GM12878 (cell line): ENCODE results near the gene FGF11. TPM values are rescaled to one million over a fixed set of nuclear protein-coding genes. Genes with fewer than 3 reads are reported as not detected.

Experiments used
- BCL11A ChIP-seq: IDR thresholded peaks from 2 replicates; pipeline ENCODE4 v1.6.1; 2011; ENCODE audit warnings: low read depth, low read length
- BCL3 ChIP-seq: IDR thresholded peaks from 2 replicates; pipeline ENCODE4 v1.6.1; 2011; ENCODE audit warnings: borderline replicate concordance, low read depth, mild to moderate bottlenecking, moderate library complexity, low read length; ENCODE audit not compliant: insufficient read depth, poor library complexity, severe bottlenecking
- CBX5 ChIP-seq: sonication (generic); IDR thresholded peaks from 2 replicates; pipeline ENCODE4 v1.6.1; 2016; ENCODE audit warnings: low read depth, moderate library complexity, mild to moderate bottlenecking, inconsistent platforms
- CREM ChIP-seq: IDR thresholded peaks from 2 replicates; pipeline ENCODE4 v1.6.1; 2014; ENCODE audit warnings: antibody characterized with exemption, low read depth
- CUX1 ChIP-seq: IDR thresholded peaks from 2 replicates; pipeline ENCODE4 v1.6.1; 2012; ENCODE audit warnings: improper control_type of control experiment, low read depth, low read length; ENCODE audit not compliant: insufficient replicate concordance
- ESRRA ChIP-seq: IDR thresholded peaks from 2 replicates; pipeline ENCODE4 v1.6.1; 2012; ENCODE audit warnings: mild to moderate bottlenecking, low read length, improper control_type of control experiment
- EZH2 ChIP-seq: IDR thresholded peaks from 2 replicates; pipeline ENCODE4 v1.6.1; 2012; ENCODE audit warnings: low read depth, mild to moderate bottlenecking, control low read depth, inconsistent platforms, low read length, borderline replicate concordance; ENCODE audit not compliant: control insufficient read depth
- FOXK2 ChIP-seq: fragments of 450-650 bp; IDR thresholded peaks from 2 replicates; pipeline ENCODE4 v1.6.1; 2017; ENCODE audit warnings: mild to moderate bottlenecking, moderate library complexity
- HCFC1 ChIP-seq: fragments of 150-350 bp; IDR thresholded peaks from 2 replicates; pipeline ENCODE4 v1.6.1; 2014; ENCODE audit warnings: low read length
- HDAC6 ChIP-seq: fragments of 200-600 bp; sonication (generic); IDR thresholded peaks from one replicate; pipeline ENCODE4 v1.8.0; 2017; ENCODE audit warnings: antibody characterized with exemption; ENCODE audit not compliant: unreplicated experiment
- KLF5 ChIP-seq: fragments of 450-650 bp; IDR thresholded peaks from 2 replicates; pipeline ENCODE4 v1.6.1; 2014; ENCODE audit warnings: mild to moderate bottlenecking; ENCODE audit not compliant: partially characterized antibody
- MEF2A ChIP-seq: IDR thresholded peaks from 2 replicates; pipeline ENCODE4 v1.6.1; 2011; ENCODE audit warnings: low read depth, mild to moderate bottlenecking, low read length, moderate library complexity; ENCODE audit not compliant: insufficient read depth
- MLLT1 ChIP-seq: fragments of 450-650 bp; IDR thresholded peaks from 2 replicates; pipeline ENCODE4 v1.6.1; 2016; ENCODE audit warnings: mild to moderate bottlenecking
- NFYA ChIP-seq: IDR thresholded peaks from 2 replicates; pipeline ENCODE4 v1.6.1; 2011; ENCODE audit warnings: low read depth, mild to moderate bottlenecking, low read length, improper control_type of control experiment, borderline replicate concordance
- NRF1 ChIP-seq: conservative IDR thresholded peaks from 2 replicates; pipeline ENCODE4 v1.6.1; 2011; ENCODE audit warnings: mild to moderate bottlenecking, low read depth, low read length, improper control_type of control experiment
- PML ChIP-seq: IDR thresholded peaks from 2 replicates; pipeline ENCODE4 v1.6.1; 2012; ENCODE audit warnings: low read length, inconsistent platforms
- RUNX3 ChIP-seq: IDR thresholded peaks from 2 replicates; pipeline ENCODE4 v1.6.1; 2012; ENCODE audit warnings: low read length, inconsistent platforms
- SMARCA5 ChIP-seq: fragments of 450-650 bp; IDR thresholded peaks from 2 replicates; pipeline ENCODE4 v1.6.1; 2017; ENCODE audit warnings: mild to moderate bottlenecking
- STAT3 ChIP-seq: IDR thresholded peaks from 2 replicates; pipeline ENCODE4 v1.6.1; 2011; ENCODE audit warnings: low read depth, low read length, improper control_type of control experiment
- USF2 ChIP-seq: IDR thresholded peaks from 2 replicates; pipeline ENCODE4 v1.6.1; 2011; ENCODE audit warnings: low read depth, low read length, improper control_type of control experiment, borderline replicate concordance
- ZSCAN29 ChIP-seq: fragments of 450-650 bp; IDR thresholded peaks from 2 replicates; pipeline ENCODE4 v1.6.1; 2017; ENCODE audit warnings: mild to moderate bottlenecking, moderate library complexity
- polyA plus RNA-seq, 11 experiments: library from polyadenylated mRNA; depleted of rRNA in 4 of 11; unstranded in 6 of 11; stranded (reverse) in 5 of 11; fragments of >200 nt; fragmentation: Nextera tagmentation in 4 of 11; fragmentation: Illumina TruSeq in 1 of 11; extraction: Ambion mirVana in 4 of 11; extraction: Trizol in 1 of 11; gene quantifications; 1 replicate in 1 of 11; 2 replicates in 10 of 11; pipeline versions ENCODE4 v1.2.1 to v1.2.3, GENCODE V29; 2011 to 2016; ENCODE audit warnings: inconsistent platforms in 2 of 11, missing spikeins in 2 of 11, low read depth in 1 of 11
- total RNA-seq, 4 experiments: library from RNA; depleted of rRNA in 3 of 4; stranded (reverse); fragments of >200 nt in 3 of 4; fragmentation: Illumina TruSeq in 1 of 4; extraction: Trizol in 1 of 4; gene quantifications; 2 replicates each; pipeline versions ENCODE4 v1.2.1 to v1.2.3, GENCODE V29; 2013 to 2021

Gene FGF11
- total and polyA plus RNA-seq, 10 of the 15 experiments (the other 5 are each of a cell fraction or from before 2014, with no cell fraction given), result 0.69 to 21.1 (median 2.6) TPM

GRCh38 chr17:7484067-7484918 is 45.0 kb downstream of the FGF11 start, which contains the start of gene POLR2A (continued):
- TF ChIP-seq CUX1, result no peak
- TF ChIP-seq FOXK2, result peak; percentile 97
- TF ChIP-seq CBX5, result no peak; the same call in 1 of the 2 replicates
- peak; percentile 55; the same call in 1 of the 2 replicates for TF ChIP-seq CREM
- no peak for TF ChIP-seq EZH2
- TF ChIP-seq NRF1, result peak; percentile 93
- peak; percentile 76 for TF ChIP-seq RUNX3
- TF ChIP-seq MEF2A, result peak; percentile 75; the same call in 1 of the 2 replicates
- TF ChIP-seq NFYA, result no peak
- TF ChIP-seq HDAC6, result no peak
- peak; percentile 49 for TF ChIP-seq HCFC1
- TF ChIP-seq MLLT1, result peak; percentile 99
- TF ChIP-seq STAT3, result no peak
- no peak for TF ChIP-seq USF2
- no peak; the same call in 1 of the 2 replicates for TF ChIP-seq SMARCA5
- peak; percentile 6; the same call in 1 of the 2 replicates for TF ChIP-seq BCL11A
- TF ChIP-seq ZSCAN29, result 0 out of 2 replicates have a peak, but pooled peaks have one; percentile 74
- TF ChIP-seq BCL3, result peak; percentile 91
- TF ChIP-seq ESRRA, result no peak
- TF ChIP-seq KLF5, result peak; percentile 98
- peak; percentile 100 for TF ChIP-seq PML
